Measurements from ENCODE around the gene CNTN4. TPM values are rescaled to one million over a fixed set of nuclear protein-coding genes. Genes with fewer than 3 reads are reported as not detected.

The CNTN4 gene
- total RNA-seq, 1 donor from 2014 or later = 5.2 TPM

GRCh38 chr3:2133146-2133545, 34.5 kb downstream of the CNTN4 start:
- no peak overlapping the region for H3K4me2 ChIP-seq
- Mint-ChIP-seq H3K27ac (no peak overlapping the region), H3K27me3 (ENCODE audit: insufficient read depth, low read depth) (no peaks in the 10 kb centered on the region), H3K36me3 (no peaks in the 10 kb centered on the region), H3K4me1 (no peaks in the 10 kb centered on the region), H3K9me3 (no peaks in the 10 kb centered on the region), H3K4me3 (no peak overlapping the region)
- no peaks in the 10 kb centered on the region for H3K79me2 ChIP-seq (ENCODE audit: low read depth)
- H3K4me1 ChIP-seq = no peaks in the 10 kb centered on the region
- H3F3A ChIP-seq (ENCODE audit: low read depth) = no peaks in the 10 kb centered on the region
- no peak overlapping the region for H2AFZ ChIP-seq (replicated peaks)
- TF ChIP-seq CTCF (IDR thresholded peaks at IDR 0.05) (no peak), EZH2phosphoT487 (IDR thresholded peaks at IDR 0.05) (no peak), EZH2 (IDR thresholded peaks at IDR 0.05) (no peak)
- no peaks in the 10 kb centered on the region for H4K20me1 ChIP-seq (ENCODE audit: low read depth)
- H3K4me3 ChIP-seq = no peak overlapping the region
- no peak overlapping the region for H3K27ac ChIP-seq
- no peaks in the 10 kb centered on the region for H3K27me3 ChIP-seq
- no peaks in the 10 kb centered on the region for H3K9me3 ChIP-seq (ENCODE audit: low read depth)
- H3K9ac ChIP-seq = no peak overlapping the region
- DNase-seq (ENCODE audit: low spot score) = no peak
- no peaks in the 10 kb centered on the region for H3K36me3 ChIP-seq

GRCh38 chr3:2137651-2138050, 39.0 kb downstream of the CNTN4 start:
- Mint-ChIP-seq H3K36me3 (no peaks in the 10 kb centered on the region), H3K4me1 (no peaks in the 10 kb centered on the region), H3K27me3 (ENCODE audit: insufficient read depth, low read depth) (no peaks in the 10 kb centered on the region), H3K4me3 (no peak overlapping the region), H3K9me3 (no peaks in the 10 kb centered on the region), H3K27ac (no peak overlapping the region)
- no peaks in the 10 kb centered on the region for H4K20me1 ChIP-seq (ENCODE audit: low read depth)
- DNase-seq (ENCODE audit: low spot score) = no peak
- no peaks in the 10 kb centered on the region for H3K27me3 ChIP-seq
- no peak overlapping the region for H2AFZ ChIP-seq (replicated peaks)
- no peaks in the 10 kb centered on the region for H3K4me1 ChIP-seq
- no peaks in the 10 kb centered on the region for H3K36me3 ChIP-seq
- no peak overlapping the region for H3K4me2 ChIP-seq
- no peaks in the 10 kb centered on the region for H3K9me3 ChIP-seq (ENCODE audit: low read depth)
- H3K27ac ChIP-seq = no peak overlapping the region
- H3K79me2 ChIP-seq (ENCODE audit: low read depth) = no peaks in the 10 kb centered on the region
- H3K9ac ChIP-seq = no peak overlapping the region
- no peak overlapping the region for H3K4me3 ChIP-seq
- TF ChIP-seq EZH2phosphoT487 (IDR thresholded peaks at IDR 0.05) (no peak), EZH2 (IDR thresholded peaks at IDR 0.05) (no peak), CTCF (IDR thresholded peaks at IDR 0.05) (no peak)
- no peaks in the 10 kb centered on the region for H3F3A ChIP-seq (ENCODE audit: low read depth)

GRCh38 chr3:2141482-2141881, 42.8 kb downstream of the CNTN4 start:
- no peaks in the 10 kb centered on the region for H3K36me3 Mint-ChIP-seq

More at GRCh38 chr3:2141482-2141881, 42.8 kb downstream of the CNTN4 start:
- no peak overlapping the region for H3K27ac ChIP-seq
- no peaks in the 10 kb centered on the region for H3K9me3 Mint-ChIP-seq
- no peaks in the 10 kb centered on the region for H3K27me3 ChIP-seq
- H4K20me1 ChIP-seq (ENCODE audit: low read depth) = no peaks in the 10 kb centered on the region
- DNase-seq (ENCODE audit: low spot score) = no peak
- H3K27me3 Mint-ChIP-seq (ENCODE audit: insufficient read depth, low read depth) = no peaks in the 10 kb centered on the region
- H3K4me3 Mint-ChIP-seq = no peak overlapping the region
- H2AFZ ChIP-seq (replicated peaks) = no peak overlapping the region
- no peaks in the 10 kb centered on the region for H3K36me3 ChIP-seq
- no peaks in the 10 kb centered on the region for H3K4me1 ChIP-seq
- H3K9ac ChIP-seq = no peak overlapping the region
- H3F3A ChIP-seq (ENCODE audit: low read depth) = no peaks in the 10 kb centered on the region
- H3K79me2 ChIP-seq (ENCODE audit: low read depth) = no peaks in the 10 kb centered on the region
- H3K4me3 ChIP-seq = no peak overlapping the region
- no peak overlapping the region for H3K4me2 ChIP-seq
- no peaks in the 10 kb centered on the region for H3K4me1 Mint-ChIP-seq
- H3K27ac Mint-ChIP-seq = no peak overlapping the region
- no peaks in the 10 kb centered on the region for H3K9me3 ChIP-seq (ENCODE audit: low read depth)
- TF ChIP-seq CTCF (IDR thresholded peaks at IDR 0.05) (no peak), EZH2 (IDR thresholded peaks at IDR 0.05) (no peak), EZH2phosphoT487 (IDR thresholded peaks at IDR 0.05) (no peak)
